OCI-LY3 (cell line): ENCODE results near the gene MAN2A2.

ENCODE experiments used
- H2AFZ ChIP-seq: fragments of 200-600, 300-600 bp; shearing (Covaris generic); 2 replicates; pipeline ENCODE4 v1.6.0; 2014; ENCODE audit warnings: antibody characterized with exemption, low read depth, low read length
- H3K27ac ChIP-seq: fragments of 200-600, 300-600 bp; sonication (generic); 2 replicates; pipeline ENCODE4 v1.5.1; 2014; ENCODE audit warnings: mild to moderate bottlenecking, low read length, moderate library complexity, mixed read lengths
- H3K27me3 ChIP-seq: fragments of 200-600, 300-600 bp; sonication (generic); 2 replicates; pipeline ENCODE4 v1.6.1; 2014; ENCODE audit warnings: low read depth, low read length, mixed read lengths
- H3K36me3 ChIP-seq: fragments of 200-600, 300-600 bp; sonication (generic); replicated peaks from 2 replicates; pipeline ENCODE3; 2014; ENCODE audit warnings: low read depth, low read length, mixed read lengths
- H3K4me1 ChIP-seq: fragments of 300-600, 200-600 bp; sonication (generic); 2 replicates; pipeline ENCODE4 v1.6.1; 2014; ENCODE audit warnings: low read length, mixed read lengths
- H3K4me2 ChIP-seq: fragments of 200-600, 300-600 bp; sonication (generic); 2 replicates; pipeline ENCODE4 v1.6.1; 2014; ENCODE audit warnings: low read length, mixed read lengths
- H3K4me3 ChIP-seq: fragments of 300-600, 200-600 bp; sonication (generic); 2 replicates; pipeline ENCODE4 v1.5.1; 2014; ENCODE audit warnings: antibody characterized with exemption, mild to moderate bottlenecking, low read length, moderate library complexity
- H3K79me2 ChIP-seq: fragments of 300-600, 200-600 bp; shearing (Covaris generic); 2 replicates; pipeline ENCODE4 v1.6.1; 2014; ENCODE audit warnings: mild to moderate bottlenecking, low read length, mixed read lengths
- H3K9ac ChIP-seq: fragments of 300-600, 200-600 bp; shearing (Covaris generic); 2 replicates; pipeline ENCODE4 v1.6.0; 2014; ENCODE audit warnings: mild to moderate bottlenecking, low read length, moderate library complexity
- H3K9me3 ChIP-seq: fragments of 200-600, 300-600 bp; shearing (Covaris generic); 2 replicates; pipeline ENCODE4 v1.6.1; 2014; ENCODE audit warnings: low read length, mixed read lengths; ENCODE audit not compliant: insufficient read depth
- H4K20me1 ChIP-seq: fragments of 200-600, 300-600 bp; sonication (generic); 2 replicates; pipeline ENCODE4 v1.6.1; 2016; ENCODE audit warnings: low read length, mixed read lengths; ENCODE audit not compliant: insufficient read depth
- EZH2phosphoT487 ChIP-seq: fragments of 200-600 bp; shearing (Covaris generic); IDR thresholded peaks from 2 replicates; pipeline ENCODE4 v1.6.1; 2018; ENCODE audit warnings: antibody characterized with exemption, mixed run types, low read depth
- TF ChIP-seq, protein P1 (sequence below): fragments of 200-600, 300-600 bp; sonication (generic); IDR thresholded peaks from 2 replicates; pipeline ENCODE4 v1.5.1; 2014; ENCODE audit warnings: antibody characterized with exemption, low read length, low read depth

MAN2A2 gene

DNA sequence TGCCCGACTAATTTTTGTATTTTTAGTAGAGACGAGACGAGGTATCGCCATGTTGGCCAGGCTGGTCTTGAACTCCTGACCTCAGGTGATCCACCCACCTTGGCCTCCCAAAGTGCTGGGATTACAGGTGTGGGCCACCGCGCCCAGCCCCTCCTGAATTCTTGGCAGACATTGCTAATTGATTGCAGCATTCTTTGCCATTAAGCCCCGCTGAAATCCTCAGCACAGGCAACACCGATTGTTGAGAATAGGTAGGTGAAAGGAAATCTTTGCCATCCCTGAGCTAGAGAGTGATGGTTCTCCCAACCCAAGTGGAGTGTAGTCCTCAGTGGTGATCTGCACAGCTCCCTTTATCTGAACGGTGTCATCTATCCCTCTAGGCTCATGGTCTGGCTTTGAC, 1.6 kb downstream of the MAN2A2 start:
- Histone ChIP-seq H3K4me1 (peaks cover 14% of the 10 kb centered on the region), H3K9me3 (no peaks in the 10 kb centered on the region), H3K4me2 (no peak overlapping the region), H3K79me2 (no peaks in the 10 kb centered on the region), H2AFZ (no peak overlapping the region), H3K4me3 (no peak overlapping the region), H3K36me3 (peaks cover 8% of the 10 kb centered on the region), H3K27ac (no peak overlapping the region), H3K27me3 (no peaks in the 10 kb centered on the region), H3K9ac (no peak overlapping the region), H4K20me1 (no peaks in the 10 kb centered on the region)
- TF ChIP-seq, protein P1, sequence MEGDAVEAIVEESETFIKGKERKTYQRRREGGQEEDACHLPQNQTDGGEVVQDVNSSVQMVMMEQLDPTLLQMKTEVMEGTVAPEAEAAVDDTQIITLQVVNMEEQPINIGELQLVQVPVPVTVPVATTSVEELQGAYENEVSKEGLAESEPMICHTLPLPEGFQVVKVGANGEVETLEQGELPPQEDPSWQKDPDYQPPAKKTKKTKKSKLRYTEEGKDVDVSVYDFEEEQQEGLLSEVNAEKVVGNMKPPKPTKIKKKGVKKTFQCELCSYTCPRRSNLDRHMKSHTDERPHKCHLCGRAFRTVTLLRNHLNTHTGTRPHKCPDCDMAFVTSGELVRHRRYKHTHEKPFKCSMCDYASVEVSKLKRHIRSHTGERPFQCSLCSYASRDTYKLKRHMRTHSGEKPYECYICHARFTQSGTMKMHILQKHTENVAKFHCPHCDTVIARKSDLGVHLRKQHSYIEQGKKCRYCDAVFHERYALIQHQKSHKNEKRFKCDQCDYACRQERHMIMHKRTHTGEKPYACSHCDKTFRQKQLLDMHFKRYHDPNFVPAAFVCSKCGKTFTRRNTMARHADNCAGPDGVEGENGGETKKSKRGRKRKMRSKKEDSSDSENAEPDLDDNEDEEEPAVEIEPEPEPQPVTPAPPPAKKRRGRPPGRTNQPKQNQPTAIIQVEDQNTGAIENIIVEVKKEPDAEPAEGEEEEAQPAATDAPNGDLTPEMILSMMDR: no peak
- TF ChIP-seq EZH2phosphoT487: no peak

- Histone ChIP-seq H2AFZ (no peak overlapping the region), H3K4me2 (no peak overlapping the region), H3K36me3 (peaks cover 14% of the 10 kb centered on the region), H3K4me1 (peaks cover 14% of the 10 kb centered on the region), H3K9ac (no peak overlapping the region), H3K79me2 (no peaks in the 10 kb centered on the region), H3K27ac (no peak overlapping the region), H3K27me3 (no peaks in the 10 kb centered on the region), H3K4me3 (no peak overlapping the region), H3K9me3 (no peaks in the 10 kb centered on the region), H4K20me1 (no peaks in the 10 kb centered on the region)
- TF ChIP-seq, protein P1: no peak
- TF ChIP-seq EZH2phosphoT487: no peak
Observed at GRCh38 chr15:90905306-90906180, 2.4 kb downstream of the MAN2A2 start.

- H3K4me3 ChIP-seq: no peak overlapping the region
- H3K27ac ChIP-seq: no peak overlapping the region
- peaks cover 14% of the 10 kb centered on the region for H3K36me3 ChIP-seq
- no peak overlapping the region for H3K4me2 ChIP-seq
- peaks cover 14% of the 10 kb centered on the region for H3K4me1 ChIP-seq
- no peaks in the 10 kb centered on the region for H3K79me2 ChIP-seq
- no peak overlapping the region for H3K9ac ChIP-seq
- no peaks in the 10 kb centered on the region for H3K9me3 ChIP-seq
- TF ChIP-seq EZH2phosphoT487: no peak
- TF ChIP-seq, protein P1: no peak
- H4K20me1 ChIP-seq: no peaks in the 10 kb centered on the region
- no peak overlapping the region for H2AFZ ChIP-seq
- H3K27me3 ChIP-seq: no peaks in the 10 kb centered on the region
Observed at GRCh38 chr15:90906181-90906849, 3.2 kb downstream of the MAN2A2 start.

DNA sequence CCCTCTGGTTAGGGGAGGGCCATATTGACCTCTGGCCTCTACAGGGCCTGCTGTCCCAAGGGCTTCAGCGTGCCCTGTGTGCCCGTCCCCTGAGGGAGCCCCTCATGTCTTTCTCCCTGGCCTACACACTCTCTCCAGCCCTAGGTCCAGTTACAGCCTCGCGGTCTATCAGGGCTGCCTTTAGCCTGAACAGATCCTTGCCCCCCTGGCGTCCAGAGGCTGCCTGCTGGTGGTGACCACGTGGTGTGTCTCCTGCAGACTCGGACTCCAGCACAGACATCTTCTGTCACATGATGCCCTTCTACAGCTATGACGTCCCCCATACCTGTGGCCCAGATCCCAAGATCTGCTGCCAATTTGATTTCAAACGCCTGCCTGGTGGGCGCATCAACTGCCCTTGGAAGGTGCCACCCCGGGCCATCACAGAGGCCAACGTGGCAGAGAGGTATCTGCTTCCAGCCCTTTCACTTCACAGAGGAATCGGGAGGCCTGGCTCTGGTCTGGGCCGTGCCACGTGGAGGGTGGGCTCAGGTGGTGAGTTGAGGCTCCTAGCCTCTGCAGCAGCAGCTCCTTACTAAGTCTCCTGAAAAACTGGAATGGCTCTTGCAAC, 4.1 kb downstream of the MAN2A2 start:
- H3K36me3 ChIP-seq: peaks cover 14% of the 10 kb centered on the region

More for the DNA sequence above, 4.1 kb downstream of the MAN2A2 start:
- no peak overlapping the region for H3K9ac ChIP-seq
- H3K4me3 ChIP-seq: no peak overlapping the region
- H4K20me1 ChIP-seq: no peaks in the 10 kb centered on the region
- no peak overlapping the region for H3K4me2 ChIP-seq
- H2AFZ ChIP-seq: no peak overlapping the region
- H3K27ac ChIP-seq: no peak overlapping the region
- H3K9me3 ChIP-seq: no peaks in the 10 kb centered on the region
- peaks cover 6% of the 10 kb centered on the region for H3K4me1 ChIP-seq
- H3K27me3 ChIP-seq: no peaks in the 10 kb centered on the region
- TF ChIP-seq, protein P1: no peak
- TF ChIP-seq EZH2phosphoT487: no peak
- no peaks in the 10 kb centered on the region for H3K79me2 ChIP-seq
